Spinal cord (tissue), 10 donors: ENCODE measurements around the gene COL25A1. TPM values are rescaled to one million over a fixed set of nuclear protein-coding genes. Genes with fewer than 3 reads are reported as not detected.
"Not testable (repeated sequence)": the region's sequence is repeated elsewhere in the genome, so short reads cannot be mapped to it uniquely, and the experiment has no call there.

Experiments used
- DNase-seq, 6 donors: peaks; one replicate each; pipeline versions ENCODE4 v3.0.0 to v3.0.0-alpha.2; 2013 to 2015; ENCODE audit warnings: low spot score in 6 of 6, low read depth in 4 of 6
- H3K27ac ChIP-seq: one replicate; pipeline ENCODE4 v1.5.1; 2013; ENCODE audit warnings: low read depth, low read length, control low read depth
- H3K27me3 ChIP-seq: one replicate; pipeline ENCODE4 v1.6.1; 2013; ENCODE audit warnings: low read length; ENCODE audit not compliant: control insufficient read depth, insufficient read depth
- H3K36me3 ChIP-seq: one replicate; pipeline ENCODE4 v1.6.1; 2013; ENCODE audit warnings: low read length; ENCODE audit not compliant: control insufficient read depth, insufficient read depth
- H3K4me1 ChIP-seq: one replicate; pipeline ENCODE4 v1.6.1; 2013; ENCODE audit warnings: low read length; ENCODE audit not compliant: control insufficient read depth, insufficient read depth
- H3K4me3 ChIP-seq: one replicate; pipeline ENCODE4 v1.5.1; 2013; ENCODE audit warnings: low read depth, low read length, control low read depth
- H3K9me3 ChIP-seq: one replicate; pipeline ENCODE4 v1.6.1; 2013; ENCODE audit warnings: low read length; ENCODE audit not compliant: control insufficient read depth, insufficient read depth
- WGBS: methylation state at CpG from one replicate; pipeline ENCODE4 v1.1.5; 2013; ENCODE audit warnings: missing lambda C conversion rate; ENCODE audit not compliant: insufficient coverage; 5-methylcytosine and 5-hydroxymethylcytosine counted together
- polyA plus RNA-seq, 2 donors: library from polyadenylated mRNA; unstranded; fragments of 120-200 nt; gene quantifications; one replicate each; pipeline ENCODE4 v1.2.1, GENCODE V29; 2013; ENCODE audit not compliant: insufficient read length in 2 of 2
- total RNA-seq, 2 donors: library from RNA; depleted of rRNA in 1 of 2; stranded (reverse); fragments of 120-200 nt in 1 of 2; fragments of >200 nt in 1 of 2; gene quantifications; one replicate each; pipeline versions ENCODE4 v1.2.3 to v1.2.4, GENCODE V29; 2013 to 2014
- donor health status: healthy.

Gene COL25A1
- total and polyA plus RNA-seq, 4 donors, result 9.3 to 33.6 (median 13.4) TPM

GRCh38 chr4:109070677-109071076, 231.8 kb downstream of the COL25A1 start:
- H3K4me1 ChIP-seq, H3K27me3 ChIP-seq, H3K27ac ChIP-seq, H3K4me3 ChIP-seq, H3K36me3 ChIP-seq, DNase-seq, H3K9me3 ChIP-seq: not testable (repeated sequence)
- 100% methylated on average over 1 of the region's 7 CpGs for WGBS

GRCh38 chr4:109067508-109068235, 234.8 kb downstream of the COL25A1 start:
- Histone ChIP-seq H3K9me3 (no peaks in the 10 kb centered on the region), H3K27me3 (no peaks in the 10 kb centered on the region), H3K36me3 (no peaks in the 10 kb centered on the region), H3K27ac (no peak overlapping the region), H3K4me3 (no peak overlapping the region), H3K4me1 (no peaks in the 10 kb centered on the region)
- 78% methylated on average over 3 of the region's 4 CpGs for WGBS
- peak in 1 of 6 donors; percentile 26 for DNase-seq

- H3K4me3 ChIP-seq, result no peak overlapping the region
- 83% methylated on average over 2 of the region's 4 CpGs for WGBS
- DNase-seq, result no peak
- H3K9me3 ChIP-seq, result no peaks in the 10 kb centered on the region
- H3K36me3 ChIP-seq, result no peaks in the 10 kb centered on the region
- no peaks in the 10 kb centered on the region for H3K4me1 ChIP-seq
- H3K27ac ChIP-seq, result no peak overlapping the region
- no peaks in the 10 kb centered on the region for H3K27me3 ChIP-seq
These were observed 237.5 kb downstream of the COL25A1 start for GRCh38 chr4:109065006-109065405.

GRCh38 chr4:109053257-109053656, 249.2 kb downstream of the COL25A1 start:
- DNase-seq, result no peak
- H3K4me3 ChIP-seq, result no peak overlapping the region
- H3K36me3 ChIP-seq, result no peaks in the 10 kb centered on the region
- no peak overlapping the region for H3K27ac ChIP-seq
- no peaks in the 10 kb centered on the region for H3K4me1 ChIP-seq
- H3K27me3 ChIP-seq, result no peaks in the 10 kb centered on the region
- H3K9me3 ChIP-seq, result no peaks in the 10 kb centered on the region
- no CpG with 5 or more reads among the region's 5 CpGs for WGBS

- peak in 1 of 6 donors; percentile 45 for DNase-seq
- H3K27ac ChIP-seq, result no peak overlapping the region
- H3K4me1 ChIP-seq, result no peaks in the 10 kb centered on the region
- H3K27me3 ChIP-seq, result no peaks in the 10 kb centered on the region
- no peaks in the 10 kb centered on the region for H3K36me3 ChIP-seq
- H3K4me3 ChIP-seq, result no peak overlapping the region
- no peaks in the 10 kb centered on the region for H3K9me3 ChIP-seq
- no CpG with 5 or more reads among the region's 1 CpG for WGBS
These were observed 249.6 kb downstream of the COL25A1 start for GRCh38 chr4:109052821-109053220.

- 100% methylated on average over 1 of the region's 2 CpGs for WGBS
- no peaks in the 10 kb centered on the region for H3K9me3 ChIP-seq
- H3K27ac ChIP-seq, result no peak overlapping the region
- H3K27me3 ChIP-seq, result no peaks in the 10 kb centered on the region
- no peaks in the 10 kb centered on the region for H3K36me3 ChIP-seq
- no peaks in the 10 kb centered on the region for H3K4me1 ChIP-seq
- no peak for DNase-seq
- H3K4me3 ChIP-seq, result no peak overlapping the region
These were observed 251.4 kb downstream of the COL25A1 start for GRCh38 chr4:109051054-109051453.

- DNase-seq, result no peak
- no peaks in the 10 kb centered on the region for H3K4me1 ChIP-seq
- WGBS, result no CpG with 5 or more reads among the region's 3 CpGs
- H3K27me3 ChIP-seq, result no peaks in the 10 kb centered on the region
- no peak overlapping the region for H3K4me3 ChIP-seq
- no peaks in the 10 kb centered on the region for H3K36me3 ChIP-seq
- no peaks in the 10 kb centered on the region for H3K9me3 ChIP-seq
- no peak overlapping the region for H3K27ac ChIP-seq
These were observed 252.5 kb downstream of the COL25A1 start for GRCh38 chr4:109049926-109050325.

- peak in 1 of 6 donors; percentile 89 for DNase-seq
- no peak overlapping the region for H3K4me3 ChIP-seq
- WGBS, result 66% methylated on average over 5 of the region's 7 CpGs
These were observed 255.8 kb downstream of the COL25A1 start for GRCh38 chr4:109046471-109047201.

GRCh38 chr4:109044431-109044830, 258.0 kb downstream of the COL25A1 start:
- no peaks in the 10 kb centered on the region for H3K4me1 ChIP-seq
- no peaks in the 10 kb centered on the region for H3K9me3 ChIP-seq
- WGBS, result no CpG with 5 or more reads among the region's 3 CpGs
- DNase-seq, result no peak
- no peaks in the 10 kb centered on the region for H3K27me3 ChIP-seq
- no peaks in the 10 kb centered on the region for H3K36me3 ChIP-seq
- no peak overlapping the region for H3K4me3 ChIP-seq
- no peak overlapping the region for H3K27ac ChIP-seq

More at GRCh38 chr4:109046471-109047201, 255.8 kb downstream of the COL25A1 start:
- Histone ChIP-seq H3K27ac (no peak overlapping the region), H3K27me3 (no peaks in the 10 kb centered on the region), H3K9me3 (no peaks in the 10 kb centered on the region), H3K4me1 (no peaks in the 10 kb centered on the region), H3K36me3 (no peaks in the 10 kb centered on the region)

GRCh38 chr4:109043286-109043685, 259.2 kb downstream of the COL25A1 start:
- no peak for DNase-seq
- Histone ChIP-seq H3K4me3 (no peak overlapping the region), H3K9me3 (no peaks in the 10 kb centered on the region), H3K36me3 (no peaks in the 10 kb centered on the region), H3K4me1 (no peaks in the 10 kb centered on the region), H3K27me3 (no peaks in the 10 kb centered on the region), H3K27ac (no peak overlapping the region)
- no CpG with 5 or more reads among the region's 3 CpGs for WGBS
